Caco-2 (cell line): ENCODE data around the gene TNF. TPM values are rescaled to one million over a fixed set of nuclear protein-coding genes. Genes with fewer than 3 reads are reported as not detected.

Experiments used
- BruUV-seq: library from RNA; stranded (reverse); fragments of 400-500 nt; replicated peaks from 2 replicates; lab custom pipeline; 2021; lab: Mats Ljungman, UMichigan
- CTCF ChIA-PET: fragments of 300-600 bp; sonication (Branson Sonifier 250); formaldehyde crosslinking; loops from one replicate; lab custom pipeline; 2022; ENCODE audit warnings: antibody characterized with exemption; lab: Charles Lee
- POLR2A ChIA-PET: fragments of 300-600 bp; sonication (Branson Sonifier 250); formaldehyde crosslinking; loops from one replicate; lab custom pipeline; 2022; ENCODE audit warnings: antibody characterized with exemption; lab: Charles Lee
- DNase-seq, 2 experiments: peaks; one replicate each; pipeline versions ENCODE4 v3.0.0 to v3.0.0-alpha.2; 2020 to 2022
- H3K27me3 ChIP-seq: replicated peaks from 2 replicates; pipeline ENCODE4 v1.6.0; 2011; ENCODE audit warnings: low read length; ENCODE audit not compliant: control insufficient read depth, insufficient read depth
- H3K36me3 ChIP-seq: 2 replicates; pipeline ENCODE4 v1.5.1; 2011; ENCODE audit warnings: low read length; ENCODE audit not compliant: control insufficient read depth, insufficient read depth
- H3K4me1 ChIP-seq: fragments of 250-450 bp; sonication (Bioruptor Pico); 2 replicates; pipeline ENCODE4 v1.5.1; 2020; ENCODE audit warnings: mild to moderate bottlenecking
- H3K4me3 ChIP-seq: 2 replicates; pipeline ENCODE4 v1.5.1; 2011; ENCODE audit warnings: low read depth, mild to moderate bottlenecking, control low read depth, low read length
- H3K9me3 ChIP-seq: fragments of 250-450 bp; sonication (Bioruptor Pico); 2 replicates; pipeline ENCODE4 v1.5.1; 2020; ENCODE audit warnings: mild to moderate bottlenecking, moderate library complexity
- H3K27ac Mint-ChIP-seq: one replicate; pipeline ENCODE4 v1.8.0; 2022; ENCODE audit warnings: mixed read lengths; ENCODE audit not compliant: unreplicated experiment
- H3K27me3 Mint-ChIP-seq: one replicate; pipeline ENCODE4 v1.8.0; 2022; ENCODE audit warnings: mixed read lengths; ENCODE audit not compliant: insufficient read depth, unreplicated experiment
- H3K36me3 Mint-ChIP-seq: one replicate; pipeline ENCODE4 v1.8.0; 2022; ENCODE audit warnings: mild to moderate bottlenecking, mixed read lengths; ENCODE audit not compliant: insufficient read depth, unreplicated experiment
- H3K4me1 Mint-ChIP-seq: one replicate; pipeline ENCODE4 v1.8.0; 2022; ENCODE audit warnings: low read depth, mixed read lengths; ENCODE audit not compliant: unreplicated experiment
- H3K4me3 Mint-ChIP-seq: one replicate; pipeline ENCODE4 v1.8.0; 2022; ENCODE audit warnings: mild to moderate bottlenecking, moderate library complexity, mixed read lengths; ENCODE audit not compliant: unreplicated experiment
- H3K9me3 Mint-ChIP-seq: one replicate; pipeline ENCODE4 v1.8.0; 2022; ENCODE audit warnings: mixed read lengths; ENCODE audit not compliant: unreplicated experiment
- CTCF ChIP-seq, 2 experiments: fragments of 200-600 bp in 1 of 2; IDR thresholded peaks; 1 replicate in 1 of 2; 2 replicates in 1 of 2; pipeline versions ENCODE4 v1.5.1 to v1.8.0; 2011 to 2022; ENCODE audit warnings: antibody characterized with exemption in 1 of 2, control low read depth in 1 of 2, inconsistent platforms in 1 of 2, low read depth in 1 of 2, low read length in 1 of 2, mild to moderate bottlenecking in 1 of 2, moderate library complexity in 1 of 2; ENCODE audit not compliant: insufficient read depth in 1 of 2, severe bottlenecking in 1 of 2, unreplicated experiment in 1 of 2
- intact Hi-C: fragments of 100-400 bp; cut with micrococcal nuclease; formaldehyde crosslinking; loops from one replicate; pipeline ENCODE4 v1.10.0; 2022; ENCODE audit not compliant: unreplicated experiment
- total RNA-seq: library from RNA; stranded (reverse); gene quantifications from 2 replicates; pipeline ENCODE4 v1.2.3, GENCODE V29; 2022

Gene TNF
- total RNA-seq, 1 experiment from 2014 or later = not detected

GRCh38 chr6:31576897-31577578 lies 1.7 kb downstream of the TNF start:
- ChIA-PET CTCF (interaction anchor here (1.1 kb wide), 1 partner anchor 19 kb away, joined by 3 read pairs; no protein-coding TSS in a partner anchor), POLR2A (no interaction called here)
- TF ChIP-seq CTCF (IDR thresholded peaks at IDR 0.05; ENCODE audit: insufficient read depth in 1 of 2, low read depth in 1 of 2, low read length in 1 of 2, severe bottlenecking in 1 of 2, unreplicated experiment in 1 of 2) = no peak
- Mint-ChIP-seq H3K27ac (no peak overlapping the region), H3K9me3 (no peaks in the 10 kb centered on the region), H3K4me1 (peaks cover 29% of the 10 kb centered on the region), H3K27me3 (no peaks in the 10 kb centered on the region), H3K4me3 (no peak overlapping the region), H3K36me3 (peaks cover 5% of the 10 kb centered on the region)
- no peaks in the 10 kb centered on the region for H3K36me3 ChIP-seq
- H3K4me1 ChIP-seq = peaks cover 14% of the 10 kb centered on the region
- no peaks in the 10 kb centered on the region for H3K9me3 ChIP-seq
- H3K27me3 ChIP-seq = no peaks in the 10 kb centered on the region
- no TSS peak for BruUV-seq
- no peak overlapping the region for H3K4me3 ChIP-seq
- intact Hi-C loops = no loop called here
- no peak for DNase-seq

DNA sequence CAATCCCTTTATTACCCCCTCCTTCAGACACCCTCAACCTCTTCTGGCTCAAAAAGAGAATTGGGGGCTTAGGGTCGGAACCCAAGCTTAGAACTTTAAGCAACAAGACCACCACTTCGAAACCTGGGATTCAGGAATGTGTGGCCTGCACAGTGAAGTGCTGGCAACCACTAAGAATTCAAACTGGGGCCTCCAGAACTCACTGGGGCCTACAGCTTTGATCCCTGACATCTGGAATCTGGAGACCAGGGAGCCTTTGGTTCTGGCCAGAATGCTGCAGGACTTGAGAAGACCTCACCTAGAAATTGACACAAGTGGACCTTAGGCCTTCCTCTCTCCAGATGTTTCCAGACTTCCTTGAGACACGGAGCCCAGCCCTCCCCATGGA lies 2.2 kb downstream of the TNF start:
- Mint-ChIP-seq H3K9me3 (no peaks in the 10 kb centered on the region), H3K27ac (no peak overlapping the region), H3K4me1 (peaks cover 31% of the 10 kb centered on the region), H3K36me3 (peaks cover 5% of the 10 kb centered on the region), H3K27me3 (no peaks in the 10 kb centered on the region), H3K4me3 (no peak overlapping the region)
- Histone ChIP-seq H3K36me3 (no peaks in the 10 kb centered on the region), H3K4me3 (no peak overlapping the region), H3K27me3 (no peaks in the 10 kb centered on the region), H3K4me1 (peaks cover 14% of the 10 kb centered on the region), H3K9me3 (no peaks in the 10 kb centered on the region)
- CTCF ChIA-PET = interaction anchor here (0.6 to 1.1 kb wide), 2 partner anchors 19 to 198 kb away, joined by 3 to 5 read pairs; no protein-coding TSS in a partner anchor
- no peak for TF ChIP-seq CTCF (IDR thresholded peaks at IDR 0.05; ENCODE audit: insufficient read depth in 1 of 2, low read depth in 1 of 2, low read length in 1 of 2, severe bottlenecking in 1 of 2, unreplicated experiment in 1 of 2)
- POLR2A ChIA-PET = no interaction called here
- intact Hi-C loops = no loop called here
- DNase-seq = no peak
- no TSS peak for BruUV-seq

DNA sequence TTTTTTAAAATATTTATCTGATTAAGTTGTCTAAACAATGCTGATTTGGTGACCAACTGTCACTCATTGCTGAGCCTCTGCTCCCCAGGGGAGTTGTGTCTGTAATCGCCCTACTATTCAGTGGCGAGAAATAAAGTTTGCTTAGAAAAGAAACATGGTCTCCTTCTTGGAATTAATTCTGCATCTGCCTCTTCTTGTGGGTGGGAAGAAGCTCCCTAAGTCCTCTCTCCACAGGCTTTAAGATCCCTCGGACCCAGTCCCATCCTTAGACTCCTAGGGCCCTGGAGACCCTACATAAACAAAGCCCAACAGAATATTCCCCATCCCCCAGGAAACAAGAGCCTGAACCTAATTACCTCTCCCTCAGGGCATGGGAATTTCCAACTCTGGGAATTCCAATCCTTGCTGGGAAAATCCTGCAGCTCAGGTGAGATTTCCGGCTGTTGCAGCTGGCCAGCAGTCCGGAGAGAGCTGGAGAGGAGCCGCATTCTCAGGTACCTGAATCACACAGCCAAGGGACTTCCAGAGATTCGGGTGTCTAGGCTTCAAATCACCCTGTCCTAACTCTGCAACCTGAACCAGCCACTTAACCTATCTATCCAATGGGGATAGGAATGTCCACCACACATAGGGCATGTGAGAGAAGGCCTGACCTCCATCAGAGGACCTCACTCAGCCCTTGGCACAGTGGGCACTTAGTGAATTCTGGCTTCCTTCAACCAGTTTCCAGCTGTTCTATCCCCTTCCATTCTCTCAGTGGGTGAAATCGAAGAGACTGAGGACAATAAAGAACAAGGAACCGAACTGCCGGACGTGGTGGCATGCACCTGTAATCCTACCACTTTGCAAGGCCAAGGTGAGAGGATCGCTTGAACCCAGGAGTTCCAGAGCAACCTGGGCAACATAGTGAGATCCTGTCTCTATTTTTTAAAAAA lies 3.1 kb downstream of the TNF start:
- H3K9me3 ChIP-seq = no peaks in the 10 kb centered on the region
- no peaks in the 10 kb centered on the region for H3K9me3 Mint-ChIP-seq
- peaks cover 5% of the 10 kb centered on the region for H3K36me3 Mint-ChIP-seq
- no peaks in the 10 kb centered on the region for H3K36me3 ChIP-seq
- ChIA-PET POLR2A (no interaction called here), CTCF (interaction anchor here (0.6 kb wide), 1 partner anchor 197 kb away, joined by 5 read pairs; no protein-coding TSS in a partner anchor)
- intact Hi-C loops = no loop called here
- no peaks in the 10 kb centered on the region for H3K27me3 Mint-ChIP-seq
- DNase-seq = no peak
- no peak overlapping the region for H3K27ac Mint-ChIP-seq
- no peak overlapping the region for H3K4me3 Mint-ChIP-seq
- H3K4me1 ChIP-seq = peaks cover 11% of the 10 kb centered on the region
- no peaks in the 10 kb centered on the region for H3K27me3 ChIP-seq
- H3K4me3 ChIP-seq = no peak overlapping the region
- peaks cover 27% of the 10 kb centered on the region for H3K4me1 Mint-ChIP-seq
- no peak for TF ChIP-seq CTCF (IDR thresholded peaks at IDR 0.05; ENCODE audit: insufficient read depth in 1 of 2, low read depth in 1 of 2, low read length in 1 of 2, severe bottlenecking in 1 of 2, unreplicated experiment in 1 of 2)
- no TSS peak for BruUV-seq
